H54 (cell line): ENCODE data around the gene CGN.

Source experiments
- DNase-seq: peaks from one replicate; pipeline ENCODE4 v3.0.0; 2011; ENCODE audit warnings: low spot score, mixed read lengths; ENCODE audit not compliant: insufficient read length
- FAIRE-seq: peaks from 3 replicates; lab custom pipeline; 2011; peaks lifted over from hg19 to GRCh38; lab: Jason Lieb, UNC
- POLR2A ChIP-seq: IDR thresholded peaks from 2 replicates; pipeline ENCODE4 v1.6.1; 2011; ENCODE audit warnings: low read depth, mild to moderate bottlenecking, low read length

CGN gene, protein sequence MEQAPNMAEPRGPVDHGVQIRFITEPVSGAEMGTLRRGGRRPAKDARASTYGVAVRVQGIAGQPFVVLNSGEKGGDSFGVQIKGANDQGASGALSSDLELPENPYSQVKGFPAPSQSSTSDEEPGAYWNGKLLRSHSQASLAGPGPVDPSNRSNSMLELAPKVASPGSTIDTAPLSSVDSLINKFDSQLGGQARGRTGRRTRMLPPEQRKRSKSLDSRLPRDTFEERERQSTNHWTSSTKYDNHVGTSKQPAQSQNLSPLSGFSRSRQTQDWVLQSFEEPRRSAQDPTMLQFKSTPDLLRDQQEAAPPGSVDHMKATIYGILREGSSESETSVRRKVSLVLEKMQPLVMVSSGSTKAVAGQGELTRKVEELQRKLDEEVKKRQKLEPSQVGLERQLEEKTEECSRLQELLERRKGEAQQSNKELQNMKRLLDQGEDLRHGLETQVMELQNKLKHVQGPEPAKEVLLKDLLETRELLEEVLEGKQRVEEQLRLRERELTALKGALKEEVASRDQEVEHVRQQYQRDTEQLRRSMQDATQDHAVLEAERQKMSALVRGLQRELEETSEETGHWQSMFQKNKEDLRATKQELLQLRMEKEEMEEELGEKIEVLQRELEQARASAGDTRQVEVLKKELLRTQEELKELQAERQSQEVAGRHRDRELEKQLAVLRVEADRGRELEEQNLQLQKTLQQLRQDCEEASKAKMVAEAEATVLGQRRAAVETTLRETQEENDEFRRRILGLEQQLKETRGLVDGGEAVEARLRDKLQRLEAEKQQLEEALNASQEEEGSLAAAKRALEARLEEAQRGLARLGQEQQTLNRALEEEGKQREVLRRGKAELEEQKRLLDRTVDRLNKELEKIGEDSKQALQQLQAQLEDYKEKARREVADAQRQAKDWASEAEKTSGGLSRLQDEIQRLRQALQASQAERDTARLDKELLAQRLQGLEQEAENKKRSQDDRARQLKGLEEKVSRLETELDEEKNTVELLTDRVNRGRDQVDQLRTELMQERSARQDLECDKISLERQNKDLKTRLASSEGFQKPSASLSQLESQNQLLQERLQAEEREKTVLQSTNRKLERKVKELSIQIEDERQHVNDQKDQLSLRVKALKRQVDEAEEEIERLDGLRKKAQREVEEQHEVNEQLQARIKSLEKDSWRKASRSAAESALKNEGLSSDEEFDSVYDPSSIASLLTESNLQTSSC

DNA sequence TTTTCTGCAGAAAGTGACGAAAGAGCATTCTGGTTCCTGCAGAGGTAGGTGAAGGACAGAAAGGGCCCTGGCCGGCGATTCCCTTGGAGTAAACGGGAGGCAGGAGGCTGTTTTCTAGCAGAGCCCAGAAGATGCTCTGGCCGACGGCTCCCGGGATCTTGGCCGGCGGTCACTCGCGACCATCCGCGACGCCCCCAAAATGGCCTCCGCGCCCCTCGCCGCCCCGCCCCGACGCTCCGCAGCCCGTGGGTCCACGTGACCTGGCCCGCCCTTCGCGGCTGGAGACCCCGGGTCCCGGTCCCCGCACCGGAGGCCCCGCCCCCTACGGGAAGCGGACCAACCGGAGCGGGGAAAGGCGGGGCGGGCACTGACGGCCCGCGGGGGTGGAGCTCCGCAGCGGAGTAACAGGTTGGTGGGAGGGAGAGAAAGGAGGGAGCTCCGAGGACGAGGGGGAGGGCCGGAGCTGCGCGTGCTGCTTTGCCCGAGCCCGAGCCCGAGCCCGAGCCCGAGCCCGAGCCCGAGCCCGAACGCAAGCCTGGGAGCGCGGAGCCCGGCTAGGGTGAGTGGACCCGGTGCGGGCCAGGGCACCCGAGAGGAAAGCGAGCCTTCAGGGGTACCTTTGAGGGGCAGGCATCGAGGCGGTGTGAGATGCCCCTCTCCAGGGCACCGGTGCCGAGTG is at the start of gene CGN:
TSS of gene CGN (plus strand) at position 431 of the 679 bp plus-strand sequence. CDS start 7,133 bp downstream, outside the sequence.
- DNase-seq (peak; percentile 92), FAIRE-seq (no peak)
- no peak for TF ChIP-seq POLR2A

DNA sequence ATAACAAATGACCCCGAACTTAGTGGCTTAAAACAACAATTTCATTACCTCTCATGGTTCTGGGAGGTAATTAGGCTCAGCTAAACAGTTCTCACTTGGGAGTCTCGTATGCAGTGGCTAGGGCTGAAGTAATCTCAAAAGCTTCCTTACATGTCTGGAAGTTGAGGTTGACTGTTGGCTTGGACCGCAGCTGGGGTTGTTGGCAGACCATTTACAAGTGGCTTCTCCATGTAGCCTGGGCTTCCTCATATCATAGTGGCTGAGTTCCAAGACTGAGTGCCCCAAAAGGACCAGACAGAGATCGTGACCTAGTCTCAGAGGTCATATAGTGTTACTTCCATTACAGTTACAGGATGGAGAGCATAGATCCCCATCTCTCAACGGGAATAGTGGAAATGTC is 49.5 kb upstream of the CGN start:
- FAIRE-seq (no peak), DNase-seq (no peak)
- no peak for TF ChIP-seq POLR2A

DNA sequence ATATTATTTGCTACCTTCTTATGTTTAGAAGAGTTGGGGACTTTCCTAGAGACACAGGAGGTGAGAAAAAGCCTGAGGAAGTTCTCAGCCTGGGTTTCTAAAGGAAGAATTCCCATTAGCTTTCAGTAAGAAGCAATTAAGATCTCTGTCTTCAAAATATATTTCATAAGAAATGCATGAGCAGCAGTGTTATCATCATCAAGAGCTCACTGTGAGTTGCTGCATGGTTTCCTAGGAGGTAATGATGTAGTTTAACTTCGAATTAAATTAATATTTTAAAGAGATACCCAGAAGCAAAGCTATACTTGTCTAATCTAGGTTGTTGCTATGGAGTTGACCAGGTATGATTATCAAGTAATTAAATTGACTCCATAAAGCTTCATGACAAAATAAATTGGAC is 46.2 kb upstream of the CGN start:
- TF ChIP-seq POLR2A, result no peak
- FAIRE-seq (no peak), DNase-seq (no peak)

DNA sequence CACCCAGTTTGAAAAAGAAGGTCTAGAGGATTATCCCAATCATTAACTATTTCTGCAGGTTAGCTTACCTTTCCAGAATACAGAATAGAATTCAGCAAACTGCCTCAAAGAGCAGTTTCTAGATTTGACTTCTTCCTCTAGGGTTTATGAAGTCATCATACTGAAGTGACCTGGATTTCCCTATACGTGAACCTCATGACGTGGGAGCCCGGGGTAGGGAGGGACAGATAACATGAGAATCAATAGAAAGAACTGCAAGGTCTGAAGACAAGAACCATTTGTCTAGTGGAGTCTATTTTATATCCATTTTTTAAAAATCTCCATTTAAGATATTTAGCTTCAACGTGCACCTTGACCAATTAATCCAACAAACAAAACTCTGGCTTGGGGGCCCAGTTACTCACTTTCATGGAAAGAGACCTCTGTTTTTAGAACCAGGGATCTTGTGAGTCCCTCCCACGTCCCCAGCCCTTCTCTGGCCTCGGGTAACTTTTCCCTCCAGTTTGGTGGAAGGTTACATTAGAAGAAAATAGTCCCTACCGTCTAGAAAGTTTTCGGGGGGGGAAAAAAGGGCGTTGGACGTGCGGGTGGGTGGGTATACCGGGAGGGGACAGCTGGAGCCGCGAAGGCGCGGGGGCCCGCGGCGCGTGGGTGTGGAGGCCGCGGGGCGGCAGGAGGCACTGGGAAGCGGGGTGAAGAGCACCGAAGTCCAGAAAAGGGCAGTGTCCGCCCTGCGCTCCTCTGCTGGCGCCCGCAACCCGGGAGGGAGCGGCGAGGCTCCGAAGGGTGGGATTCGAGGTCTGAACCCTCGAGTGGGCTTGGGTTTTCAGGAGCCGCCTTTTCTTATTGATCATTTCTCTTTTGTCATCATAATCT is 38.1 kb upstream of the CGN start:
- TF ChIP-seq POLR2A, result no peak
- DNase-seq (no peak), FAIRE-seq (no peak)

DNA sequence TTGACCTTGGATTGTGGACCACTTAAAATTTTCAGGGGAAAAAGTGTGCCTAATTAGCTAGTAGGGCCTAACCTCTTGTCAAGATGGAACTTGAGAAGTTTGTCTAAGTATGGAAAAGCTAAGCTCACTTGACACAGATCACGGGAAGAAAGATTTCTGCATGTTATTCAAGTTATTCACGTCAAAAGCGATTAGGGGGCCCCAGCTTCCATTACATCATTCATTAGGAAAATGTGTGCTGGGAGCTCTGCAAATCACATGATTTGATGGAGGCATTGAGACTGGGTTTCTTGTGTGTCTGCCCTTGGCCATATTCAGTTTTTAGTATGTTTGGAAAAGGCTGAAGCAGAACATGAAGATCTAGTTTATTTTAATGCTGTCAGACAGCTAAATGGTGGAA is 36.4 kb upstream of the CGN start:
- no peak for DNase-seq
- no peak for TF ChIP-seq POLR2A
- FAIRE-seq, result no peak

DNA sequence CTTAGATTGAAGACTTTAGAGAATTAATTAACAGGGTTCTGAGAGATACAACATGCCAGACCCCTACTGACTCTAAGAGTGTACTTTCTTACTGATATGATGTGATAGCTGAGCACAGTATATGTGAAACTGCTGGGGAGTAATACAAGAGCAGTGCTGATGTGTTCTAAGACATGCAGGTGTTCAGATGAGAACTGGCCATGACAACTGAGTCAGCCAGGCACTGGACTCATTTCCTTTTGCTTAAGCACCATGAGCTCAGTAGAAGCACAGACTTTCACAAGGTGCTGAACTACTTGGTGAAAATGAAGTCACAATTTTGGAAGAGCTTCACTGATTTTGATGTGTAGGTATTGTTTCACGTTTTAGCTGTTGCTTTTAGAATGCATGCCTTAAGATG is 36.0 kb upstream of the CGN start:
- DNase-seq (no peak), FAIRE-seq (no peak)
- TF ChIP-seq POLR2A, result no peak

DNA sequence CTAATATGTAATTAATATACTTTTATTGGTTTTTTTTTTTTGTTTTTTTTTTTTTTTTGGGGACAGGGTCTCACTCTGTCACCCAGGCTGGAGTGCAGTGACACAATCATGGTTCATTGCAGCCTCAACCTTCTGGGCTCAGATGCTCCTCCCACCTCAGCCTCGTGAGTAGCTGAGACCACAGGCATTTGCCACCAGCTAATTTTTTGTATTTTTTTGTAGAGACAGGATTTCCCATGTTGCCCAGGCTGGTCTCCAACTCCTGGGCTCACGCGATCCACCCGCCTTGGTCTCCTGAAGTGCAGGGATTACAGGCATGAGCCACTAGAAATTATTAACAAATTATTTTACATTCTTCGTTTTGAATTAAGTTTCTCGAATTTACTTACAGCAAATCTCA is 35.1 kb upstream of the CGN start:
- DNase-seq (no peak), FAIRE-seq (no peak)
- no peak for TF ChIP-seq POLR2A

DNA sequence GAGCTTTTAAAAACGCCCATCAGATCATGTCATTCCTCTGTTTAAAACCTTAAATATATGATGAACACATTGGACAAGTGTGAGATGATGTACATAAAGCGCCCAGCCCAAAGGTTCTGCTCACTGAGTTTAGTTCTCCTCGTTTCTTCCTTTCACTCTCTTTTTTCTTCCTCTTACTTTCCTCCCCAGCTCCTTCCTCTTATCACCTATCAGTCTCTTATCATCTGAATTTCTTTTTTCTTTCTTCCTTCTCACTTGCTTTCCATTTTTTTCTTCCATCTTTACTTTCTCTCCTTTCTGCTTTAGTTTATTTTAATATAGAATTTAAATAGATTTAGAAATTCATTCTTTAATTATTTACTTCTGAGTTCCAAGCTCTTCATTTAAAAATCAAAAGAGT is 34.1 kb upstream of the CGN start:
- DNase-seq, result no peak
- no peak for FAIRE-seq
- no peak for TF ChIP-seq POLR2A

DNA sequence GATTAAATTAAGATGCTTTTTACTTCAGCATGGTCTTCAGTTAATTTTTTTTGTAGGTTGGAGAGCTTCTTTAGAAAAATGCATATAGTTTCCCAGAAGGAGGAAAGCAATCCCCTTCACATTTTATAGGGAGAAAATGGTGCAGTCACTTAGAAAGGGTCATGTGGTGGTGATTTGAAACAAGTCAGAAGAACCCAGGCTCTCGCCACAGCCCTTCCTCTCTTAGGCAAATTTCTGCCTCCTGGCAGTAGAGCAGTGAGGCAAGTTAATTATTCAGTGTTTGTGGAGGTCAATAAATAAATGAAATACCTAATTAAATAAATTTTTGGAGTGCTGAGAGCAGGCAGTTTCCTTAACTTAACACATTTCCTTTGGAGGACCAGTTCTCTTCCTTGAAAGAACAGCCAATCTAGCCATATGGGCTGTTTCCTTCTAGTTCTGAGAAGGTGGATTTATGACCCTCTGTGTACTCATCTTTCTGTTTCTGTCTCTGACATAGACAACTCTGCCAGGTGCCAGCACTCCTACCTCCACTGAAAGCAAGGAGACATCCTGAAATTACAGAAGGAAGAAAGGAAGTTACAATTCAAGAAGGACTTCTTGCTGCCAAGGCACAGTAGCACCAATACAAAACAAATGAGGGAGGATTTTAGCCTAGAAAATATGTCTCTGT is 32.9 kb upstream of the CGN start:
- no peak for TF ChIP-seq POLR2A
- no peak for FAIRE-seq
- DNase-seq, result no peak

DNA sequence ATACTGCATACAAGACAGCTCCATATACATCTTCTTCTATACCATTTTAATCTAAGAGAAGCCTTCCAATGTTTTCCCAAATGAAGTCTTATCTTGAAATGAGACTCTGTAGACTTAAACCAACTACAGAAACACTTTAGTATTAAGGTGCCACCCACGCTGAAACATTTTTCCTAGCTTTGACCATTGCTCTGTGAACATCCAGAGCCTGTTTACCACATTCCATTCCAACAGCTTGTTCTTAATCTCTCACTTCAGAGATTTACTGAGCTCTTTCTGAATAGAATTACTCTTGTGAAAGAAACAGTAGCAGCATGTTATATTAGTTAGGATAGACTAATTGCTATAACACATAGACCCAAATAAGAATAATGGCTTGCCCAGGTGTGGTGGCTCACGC is 32.3 kb upstream of the CGN start:
- TF ChIP-seq POLR2A, result no peak
- FAIRE-seq, result no peak
- no peak for DNase-seq

DNA sequence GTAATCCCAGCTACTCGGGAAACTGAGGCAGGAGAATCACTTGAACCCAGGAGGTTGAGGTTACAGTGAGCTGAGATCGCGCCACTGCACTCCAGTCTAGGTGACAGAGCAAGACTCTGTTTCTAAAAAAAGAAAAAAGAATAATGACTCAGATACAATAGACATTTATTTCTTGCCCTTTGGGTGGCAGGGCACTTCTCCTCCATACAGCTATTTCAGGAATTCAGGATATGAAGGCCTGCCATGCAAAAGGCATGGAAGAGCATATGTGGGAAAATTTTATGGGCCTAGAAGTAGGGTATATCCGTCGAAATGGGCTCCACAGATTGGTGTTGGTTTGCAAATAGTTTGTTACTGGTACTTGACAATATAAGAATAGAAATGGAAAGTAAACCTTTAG is 31.7 kb upstream of the CGN start:
- TF ChIP-seq POLR2A, result no peak
- FAIRE-seq (no peak), DNase-seq (no peak)

DNA sequence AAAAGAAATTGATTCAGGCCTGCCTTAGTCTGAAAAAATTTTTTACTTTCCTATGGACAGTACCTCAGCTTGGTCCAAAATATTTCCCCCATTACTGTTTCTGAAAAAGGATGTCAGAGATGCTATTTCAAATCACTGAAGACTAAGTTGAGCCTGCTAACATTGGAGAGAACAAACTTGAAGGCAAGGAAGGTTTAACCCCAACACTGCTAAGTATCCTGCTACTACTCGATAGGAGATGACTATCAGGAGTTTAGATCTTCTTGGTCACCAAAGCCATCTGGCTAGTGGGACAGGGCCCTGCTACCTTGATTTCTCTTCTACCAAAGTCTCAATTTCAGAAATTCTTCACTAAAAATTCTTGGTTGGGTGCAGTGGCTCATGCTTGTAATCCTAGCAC is 29.2 kb upstream of the CGN start:
- TF ChIP-seq POLR2A, result no peak
- FAIRE-seq (no peak), DNase-seq (no peak)
